ENCODE data around the gene AFF3.
"Not testable (repeated sequence)": the region's sequence is repeated elsewhere in the genome, so short reads cannot be mapped to it uniquely, and the experiment has no call there.

The AFF3 gene

DNA sequence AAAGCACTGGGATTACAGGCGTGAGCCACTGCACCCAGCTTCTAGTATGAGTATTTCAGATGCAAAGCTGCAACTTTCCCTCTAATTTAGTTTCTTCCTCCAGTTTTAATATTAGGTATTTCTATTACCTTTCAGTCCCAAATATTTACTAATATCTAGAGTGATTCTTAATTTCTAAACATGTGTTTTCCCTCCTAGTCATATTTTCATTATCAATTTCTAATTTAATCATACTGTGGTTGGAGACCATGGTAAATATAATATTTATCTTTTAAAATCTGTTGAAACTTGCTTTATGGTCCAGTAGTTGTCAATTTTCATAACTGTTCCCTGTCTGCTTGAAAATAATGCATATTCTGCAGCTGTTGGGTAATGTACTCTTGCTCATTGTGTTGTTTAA, 406.6 kb downstream of the AFF3 start:
- TF ChIP-seq, protein P1, sequence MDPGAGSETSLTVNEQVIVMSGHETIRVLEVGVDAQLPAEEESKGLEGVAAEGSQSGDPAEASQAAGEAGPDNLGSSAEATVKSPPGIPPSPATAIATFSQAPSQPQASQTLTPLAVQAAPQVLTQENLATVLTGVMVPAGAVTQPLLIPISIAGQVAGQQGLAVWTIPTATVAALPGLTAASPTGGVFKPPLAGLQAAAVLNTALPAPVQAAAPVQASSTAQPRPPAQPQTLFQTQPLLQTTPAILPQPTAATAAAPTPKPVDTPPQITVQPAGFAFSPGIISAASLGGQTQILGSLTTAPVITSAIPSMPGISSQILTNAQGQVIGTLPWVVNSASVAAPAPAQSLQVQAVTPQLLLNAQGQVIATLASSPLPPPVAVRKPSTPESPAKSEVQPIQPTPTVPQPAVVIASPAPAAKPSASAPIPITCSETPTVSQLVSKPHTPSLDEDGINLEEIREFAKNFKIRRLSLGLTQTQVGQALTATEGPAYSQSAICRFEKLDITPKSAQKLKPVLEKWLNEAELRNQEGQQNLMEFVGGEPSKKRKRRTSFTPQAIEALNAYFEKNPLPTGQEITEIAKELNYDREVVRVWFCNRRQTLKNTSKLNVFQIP (CRISPR knock-in tag; IDR thresholded peaks at IDR 0.05; ENCODE audit: borderline replicate concordance, low read depth): no peak
- no peak for TF ChIP-seq ESRRG (CRISPR knock-in tag; IDR thresholded peaks at IDR 0.05)
- no peak for TF ChIP-seq OSR1 (CRISPR knock-in tag; IDR thresholded peaks at IDR 0.05)
- no peak for TF ChIP-seq ZNF565 (CRISPR knock-in tag; conservative IDR thresholded peaks at IDR 0.05; ENCODE audit: low read depth)
- no peak for TF ChIP-seq PPARA (CRISPR knock-in tag; IDR thresholded peaks at IDR 0.05; ENCODE audit: borderline replicate concordance)
- TF ChIP-seq, protein P2, sequence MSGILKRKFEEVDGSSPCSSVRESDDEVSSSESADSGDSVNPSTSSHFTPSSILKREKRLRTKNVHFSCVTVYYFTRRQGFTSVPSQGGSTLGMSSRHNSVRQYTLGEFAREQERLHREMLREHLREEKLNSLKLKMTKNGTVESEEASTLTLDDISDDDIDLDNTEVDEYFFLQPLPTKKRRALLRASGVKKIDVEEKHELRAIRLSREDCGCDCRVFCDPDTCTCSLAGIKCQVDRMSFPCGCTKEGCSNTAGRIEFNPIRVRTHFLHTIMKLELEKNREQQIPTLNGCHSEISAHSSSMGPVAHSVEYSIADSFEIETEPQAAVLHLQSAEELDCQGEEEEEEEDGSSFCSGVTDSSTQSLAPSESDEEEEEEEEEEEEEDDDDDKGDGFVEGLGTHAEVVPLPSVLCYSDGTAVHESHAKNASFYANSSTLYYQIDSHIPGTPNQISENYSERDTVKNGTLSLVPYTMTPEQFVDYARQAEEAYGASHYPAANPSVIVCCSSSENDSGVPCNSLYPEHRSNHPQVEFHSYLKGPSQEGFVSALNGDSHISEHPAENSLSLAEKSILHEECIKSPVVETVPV (CRISPR knock-in tag; IDR thresholded peaks at IDR 0.05): no peak
- no peak for TF ChIP-seq ISL1 (CRISPR knock-in tag; IDR thresholded peaks at IDR 0.05)
- TF ChIP-seq BACH2 (CRISPR knock-in tag; IDR thresholded peaks at IDR 0.05; ENCODE audit: borderline replicate concordance): no peak
- no peak for TF ChIP-seq RARB (CRISPR knock-in tag; IDR thresholded peaks at IDR 0.05)
- TF ChIP-seq, protein P3, sequence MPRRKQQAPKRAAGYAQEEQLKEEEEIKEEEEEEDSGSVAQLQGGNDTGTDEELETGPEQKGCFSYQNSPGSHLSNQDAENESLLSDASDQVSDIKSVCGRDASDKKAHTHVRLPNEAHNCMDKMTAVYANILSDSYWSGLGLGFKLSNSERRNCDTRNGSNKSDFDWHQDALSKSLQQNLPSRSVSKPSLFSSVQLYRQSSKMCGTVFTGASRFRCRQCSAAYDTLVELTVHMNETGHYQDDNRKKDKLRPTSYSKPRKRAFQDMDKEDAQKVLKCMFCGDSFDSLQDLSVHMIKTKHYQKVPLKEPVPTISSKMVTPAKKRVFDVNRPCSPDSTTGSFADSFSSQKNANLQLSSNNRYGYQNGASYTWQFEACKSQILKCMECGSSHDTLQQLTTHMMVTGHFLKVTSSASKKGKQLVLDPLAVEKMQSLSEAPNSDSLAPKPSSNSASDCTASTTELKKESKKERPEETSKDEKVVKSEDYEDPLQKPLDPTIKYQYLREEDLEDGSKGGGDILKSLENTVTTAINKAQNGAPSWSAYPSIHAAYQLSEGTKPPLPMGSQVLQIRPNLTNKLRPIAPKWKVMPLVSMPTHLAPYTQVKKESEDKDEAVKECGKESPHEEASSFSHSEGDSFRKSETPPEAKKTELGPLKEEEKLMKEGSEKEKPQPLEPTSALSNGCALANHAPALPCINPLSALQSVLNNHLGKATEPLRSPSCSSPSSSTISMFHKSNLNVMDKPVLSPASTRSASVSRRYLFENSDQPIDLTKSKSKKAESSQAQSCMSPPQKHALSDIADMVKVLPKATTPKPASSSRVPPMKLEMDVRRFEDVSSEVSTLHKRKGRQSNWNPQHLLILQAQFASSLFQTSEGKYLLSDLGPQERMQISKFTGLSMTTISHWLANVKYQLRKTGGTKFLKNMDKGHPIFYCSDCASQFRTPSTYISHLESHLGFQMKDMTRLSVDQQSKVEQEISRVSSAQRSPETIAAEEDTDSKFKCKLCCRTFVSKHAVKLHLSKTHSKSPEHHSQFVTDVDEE (CRISPR knock-in tag; IDR thresholded peaks at IDR 0.05): no peak
- no peak for TF ChIP-seq CSDC2 (CRISPR knock-in tag; IDR thresholded peaks at IDR 0.05)
- no peak for TF ChIP-seq ARNTL (CRISPR knock-in tag; IDR thresholded peaks at IDR 0.05; ENCODE audit: borderline replicate concordance, low read depth)
- no peak for TF ChIP-seq TOX (CRISPR knock-in tag; IDR thresholded peaks at IDR 0.05; ENCODE audit: borderline replicate concordance)
- no peak for TF ChIP-seq ZNF8 (CRISPR knock-in tag; IDR thresholded peaks at IDR 0.05)
- TF ChIP-seq TCF4 (CRISPR knock-in tag; IDR thresholded peaks at IDR 0.05; ENCODE audit: borderline replicate concordance): no peak
- no peak for TF ChIP-seq GLIS3 (CRISPR knock-in tag; IDR thresholded peaks at IDR 0.05)
- no peak for TF ChIP-seq ZFP3 (CRISPR knock-in tag; IDR thresholded peaks at IDR 0.05)
- TF ChIP-seq ZC3H10 (CRISPR knock-in tag; IDR thresholded peaks at IDR 0.05): no peak
- ATAC-seq: no peak

DNA sequence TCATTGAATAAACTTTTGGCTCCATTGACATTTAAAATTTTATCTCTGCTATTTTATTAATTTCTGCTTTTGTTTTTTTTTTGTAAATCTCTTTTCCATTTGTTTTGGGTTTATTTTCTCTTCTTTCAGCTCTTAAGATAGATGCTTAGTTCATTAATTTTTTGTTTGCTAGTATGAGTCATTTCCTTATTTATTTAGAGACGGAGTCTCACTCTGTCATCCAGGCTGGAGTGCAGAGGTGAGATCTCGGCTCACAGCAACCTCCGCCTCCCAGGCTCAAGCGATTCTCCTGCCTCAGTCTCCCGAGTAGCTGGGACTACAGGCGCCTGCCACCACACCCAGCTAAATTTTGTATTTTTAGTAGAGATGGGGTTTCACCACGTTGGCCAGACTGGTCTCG, 407.1 kb downstream of the AFF3 start:
- ATAC-seq: not testable (repeated sequence)

DNA sequence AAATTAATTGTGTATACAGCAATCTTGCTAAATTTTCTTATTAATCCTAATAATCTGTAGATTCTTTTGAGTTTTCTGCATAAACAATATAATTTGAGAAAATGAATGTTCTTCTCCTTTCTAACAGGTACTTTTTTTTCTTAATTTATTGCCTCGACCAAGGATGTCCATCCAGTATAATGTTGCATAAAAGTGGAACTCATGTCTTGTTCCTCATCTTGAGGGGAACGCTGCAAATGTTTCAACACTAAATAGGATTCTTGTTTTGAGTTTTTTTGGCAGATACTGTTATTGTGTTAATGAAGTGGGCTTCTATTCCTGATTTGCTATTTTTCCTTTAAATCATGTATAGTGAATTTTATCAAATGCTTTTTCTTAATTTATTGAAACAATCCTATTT, 408.2 kb downstream of the AFF3 start:
- TF ChIP-seq PPARA (CRISPR knock-in tag; IDR thresholded peaks at IDR 0.05; ENCODE audit: borderline replicate concordance) (no peak), RARB (CRISPR knock-in tag; IDR thresholded peaks at IDR 0.05) (no peak), ZFP30 (CRISPR knock-in tag; IDR thresholded peaks at IDR 0.05) (no peak), SNAI2 (CRISPR knock-in tag; IDR thresholded peaks at IDR 0.05) (no peak), ARNTL (CRISPR knock-in tag; IDR thresholded peaks at IDR 0.05; ENCODE audit: borderline replicate concordance, low read depth) (no peak), ZNF565 (CRISPR knock-in tag; conservative IDR thresholded peaks at IDR 0.05; ENCODE audit: low read depth) (no peak), ZNF8 (CRISPR knock-in tag; IDR thresholded peaks at IDR 0.05) (no peak), TOX (CRISPR knock-in tag; IDR thresholded peaks at IDR 0.05; ENCODE audit: borderline replicate concordance) (no peak), ESRRG (CRISPR knock-in tag; IDR thresholded peaks at IDR 0.05) (no peak)
- TF ChIP-seq, protein P4, sequence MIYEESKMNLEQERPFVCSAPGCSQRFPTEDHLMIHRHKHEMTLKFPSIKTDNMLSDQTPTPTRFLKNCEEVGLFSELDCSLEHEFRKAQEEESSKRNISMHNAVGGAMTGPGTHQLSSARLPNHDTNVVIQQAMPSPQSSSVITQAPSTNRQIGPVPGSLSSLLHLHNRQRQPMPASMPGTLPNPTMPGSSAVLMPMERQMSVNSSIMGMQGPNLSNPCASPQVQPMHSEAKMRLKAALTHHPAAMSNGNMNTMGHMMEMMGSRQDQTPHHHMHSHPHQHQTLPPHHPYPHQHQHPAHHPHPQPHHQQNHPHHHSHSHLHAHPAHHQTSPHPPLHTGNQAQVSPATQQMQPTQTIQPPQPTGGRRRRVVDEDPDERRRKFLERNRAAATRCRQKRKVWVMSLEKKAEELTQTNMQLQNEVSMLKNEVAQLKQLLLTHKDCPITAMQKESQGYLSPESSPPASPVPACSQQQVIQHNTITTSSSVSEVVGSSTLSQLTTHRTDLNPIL (CRISPR knock-in tag; IDR thresholded peaks at IDR 0.05; ENCODE audit: low read depth): no peak
- TF ChIP-seq, protein P1 (CRISPR knock-in tag; IDR thresholded peaks at IDR 0.05; ENCODE audit: borderline replicate concordance, low read depth): no peak
- TF ChIP-seq, protein P2 (CRISPR knock-in tag; IDR thresholded peaks at IDR 0.05): no peak
- TF ChIP-seq, protein P3 (CRISPR knock-in tag; IDR thresholded peaks at IDR 0.05): no peak

More for the DNA sequence above, 408.2 kb downstream of the AFF3 start:
- no peak for ATAC-seq

Data from SK-N-SH treated with all-trans-retinoic acid at 6 μM for 48 hours (cell line).